SH-SY5Y (cell line): ENCODE results near the gene ZER1.

ENCODE experiments used
- GATA2 ChIP-seq: IDR thresholded peaks from 2 replicates; pipeline ENCODE4 v1.6.1; 2011; ENCODE audit warnings: mild to moderate bottlenecking, low read depth, low read length
- GATA3 ChIP-seq: IDR thresholded peaks from 2 replicates; pipeline ENCODE4 v1.6.1; 2011; ENCODE audit warnings: low read depth, mild to moderate bottlenecking, low read length, moderate library complexity

DNA sequence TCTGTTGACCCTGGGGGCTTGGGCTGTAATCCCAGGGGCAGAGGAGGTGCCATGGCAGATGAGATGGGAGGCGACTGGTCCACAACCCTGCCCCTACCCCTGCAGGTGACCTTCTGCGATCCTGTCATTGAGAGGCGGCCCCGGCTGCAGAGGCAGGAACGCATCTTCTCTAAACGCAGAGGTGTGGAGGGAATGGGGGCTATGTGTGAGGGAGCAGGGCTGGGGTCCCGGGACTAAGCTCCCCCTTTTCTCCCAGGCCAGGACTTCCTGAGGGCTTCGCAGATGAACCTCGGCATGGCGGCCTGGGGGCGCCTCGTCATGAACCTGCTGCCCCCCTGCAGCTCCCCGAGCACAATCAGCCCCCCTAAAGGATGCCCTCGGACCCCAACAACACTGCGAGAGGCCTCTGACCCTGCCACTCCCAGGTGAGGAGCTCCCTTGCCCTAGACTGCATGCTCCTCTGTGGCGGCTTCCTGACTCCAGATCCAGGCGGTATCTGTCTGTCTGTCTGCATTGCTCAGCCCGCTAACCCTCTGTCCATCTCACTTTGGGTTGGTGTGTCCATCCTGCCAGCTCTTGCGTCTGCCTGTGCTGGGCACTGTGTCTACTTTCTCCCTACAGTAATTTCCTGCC is 57.7 kb downstream of the ZER1 start:
- TF ChIP-seq GATA2 (no peak), GATA3 (no peak)
